ENCODE results near the gene KLF14. TPM values are rescaled to one million over a fixed set of nuclear protein-coding genes. Genes with fewer than 3 reads are reported as not detected.

KLF14 gene
- total and polyA plus RNA-seq, 7 experiments from 2014 or later = 0.37 TPM; not detected in 6

Other genes with a start within 250 kb of the KLF14 start
- gene MEST, start 242.1 kb downstream of the KLF14 start, total RNA-seq = 1 to 10 TPM; 1.6 to 5.0 (median 4.1) TPM
- 1 to 10 TPM; 7.0 to 8.7 TPM for gene MEST, start 242.1 kb downstream of the KLF14 start, polyA plus RNA-seq
- 10 to 100 TPM in 2 of 5 experiments, 1 to 10 TPM in 3; 8.1 to 12.4 (median 9.4) TPM for gene COPG2, start 65.5 kb downstream of the KLF14 start, total RNA-seq
- gene COPG2, start 65.5 kb downstream of the KLF14 start, polyA plus RNA-seq = 1 to 10 TPM; 2.6 to 6.7 TPM
- gene TSGA13, start 47.7 kb downstream of the KLF14 start, total RNA-seq = not detected
- gene TSGA13, start 47.7 kb downstream of the KLF14 start, polyA plus RNA-seq = not detected